Nephron progenitor cell (in vitro differentiated cells): Measurements from ENCODE around the gene ATP2B2.
A peak's percentile ranks its signal among the peaks of the same experiment; 100 is the strongest.
"Not testable (repeated sequence)": the region's sequence is repeated elsewhere in the genome, so short reads cannot be mapped to it uniquely, and the experiment has no call there.

ENCODE experiments used
- DNase-seq: peaks from one replicate; pipeline ENCODE4 v3.0.0; 2021
- H3K27ac Mint-ChIP-seq: 2 replicates; pipeline ENCODE4 v1.8.0; 2021; ENCODE audit warnings: mild to moderate bottlenecking, moderate library complexity, mixed read lengths
- H3K27me3 Mint-ChIP-seq: 2 replicates; pipeline ENCODE4 v1.8.0; 2021; ENCODE audit warnings: mild to moderate bottlenecking, low read depth, mixed read lengths; ENCODE audit not compliant: poor library complexity
- H3K36me3 Mint-ChIP-seq: 2 replicates; pipeline ENCODE4 v1.8.0; 2021; ENCODE audit warnings: low read depth, mixed read lengths
- H3K4me1 Mint-ChIP-seq: 2 replicates; pipeline ENCODE4 v1.8.0; 2021; ENCODE audit warnings: mixed read lengths
- H3K4me3 Mint-ChIP-seq: 2 replicates; pipeline ENCODE4 v1.8.0; 2021; ENCODE audit warnings: mild to moderate bottlenecking, moderate library complexity, mixed read lengths
- H3K9me3 Mint-ChIP-seq: 2 replicates; pipeline ENCODE4 v1.8.0; 2021; ENCODE audit warnings: mild to moderate bottlenecking, moderate library complexity, mixed read lengths
- CTCF ChIP-seq: fragments of 200-600 bp; sonication (generic); IDR thresholded peaks from 2 replicates; pipeline ENCODE4 v1.5.0; 2021; ENCODE audit warnings: antibody characterized with exemption

ATP2B2 gene

GRCh38 chr3:10547841-10548783 is 42.7 kb upstream of the ATP2B2 start:
- H3K27me3 Mint-ChIP-seq: peaks cover 13% of the 10 kb centered on the region
- no peak overlapping the region for H3K4me3 Mint-ChIP-seq
- DNase-seq: no peak
- H3K4me1 Mint-ChIP-seq: no peaks in the 10 kb centered on the region
- no peak overlapping the region for H3K27ac Mint-ChIP-seq
- no peaks in the 10 kb centered on the region for H3K36me3 Mint-ChIP-seq
- no peak for TF ChIP-seq CTCF
- H3K9me3 Mint-ChIP-seq: peaks cover 8% of the 10 kb centered on the region

GRCh38 chr3:10547413-10547812 is 42.0 kb upstream of the ATP2B2 start:
- Mint-ChIP-seq H3K4me1 (no peaks in the 10 kb centered on the region), H3K4me3 (no peak overlapping the region), H3K27me3 (peaks cover 13% of the 10 kb centered on the region), H3K27ac (no peak overlapping the region), H3K36me3 (no peaks in the 10 kb centered on the region), H3K9me3 (peaks cover 15% of the 10 kb centered on the region)
- no peak for TF ChIP-seq CTCF
- DNase-seq: no peak

- DNase-seq: no peak
- H3K27ac Mint-ChIP-seq: no peak overlapping the region
- no peaks in the 10 kb centered on the region for H3K4me1 Mint-ChIP-seq
- no peak overlapping the region for H3K4me3 Mint-ChIP-seq
- no peaks in the 10 kb centered on the region for H3K36me3 Mint-ChIP-seq
- no peak for TF ChIP-seq CTCF
- peaks cover 21% of the 10 kb centered on the region for H3K9me3 Mint-ChIP-seq
- H3K27me3 Mint-ChIP-seq: peaks cover 13% of the 10 kb centered on the region
Measured at GRCh38 chr3:10546820-10547263, 41.5 kb upstream of the ATP2B2 start.

- no peak for TF ChIP-seq CTCF
- no peaks in the 10 kb centered on the region for H3K36me3 Mint-ChIP-seq
- H3K4me3 Mint-ChIP-seq: no peak overlapping the region
- peaks cover 13% of the 10 kb centered on the region for H3K27me3 Mint-ChIP-seq
- peak; percentile 17 for DNase-seq
- no peaks in the 10 kb centered on the region for H3K4me1 Mint-ChIP-seq
- H3K27ac Mint-ChIP-seq: no peak overlapping the region
- peaks cover 27% of the 10 kb centered on the region for H3K9me3 Mint-ChIP-seq
Measured at GRCh38 chr3:10546181-10546624, 40.8 kb upstream of the ATP2B2 start.

GRCh38 chr3:10542518-10542917 is 37.1 kb upstream of the ATP2B2 start:
- DNase-seq: no peak
- no peak overlapping the region for H3K27ac Mint-ChIP-seq
- no peaks in the 10 kb centered on the region for H3K4me1 Mint-ChIP-seq
- peaks cover 48% of the 10 kb centered on the region for H3K9me3 Mint-ChIP-seq
- peaks cover 6% of the 10 kb centered on the region for H3K27me3 Mint-ChIP-seq
- H3K36me3 Mint-ChIP-seq: no peaks in the 10 kb centered on the region
- no peak overlapping the region for H3K4me3 Mint-ChIP-seq
- TF ChIP-seq CTCF: no peak

GRCh38 chr3:10540347-10540746 is 35.0 kb upstream of the ATP2B2 start:
- H3K36me3 Mint-ChIP-seq, H3K27ac Mint-ChIP-seq, H3K4me3 Mint-ChIP-seq, DNase-seq, H3K4me1 Mint-ChIP-seq, H3K27me3 Mint-ChIP-seq: not testable (repeated sequence)
- H3K9me3 Mint-ChIP-seq: peaks cover 48% of the 10 kb centered on the region
